DND-41 (cell line): ENCODE results near the gene KRTAP1-1.

Source experiments
- CTCF ChIP-seq: IDR thresholded peaks from 2 replicates; pipeline ENCODE4 v1.5.1; 2012; ENCODE audit warnings: borderline replicate concordance, low read length, moderate library complexity, mild to moderate bottlenecking; ENCODE audit not compliant: poor library complexity, severe bottlenecking; ENCODE audit errors: extremely low read depth
- EZH2 ChIP-seq: IDR thresholded peaks from 3 replicates; pipeline ENCODE4 v1.6.1; 2012; ENCODE audit warnings: borderline replicate concordance, low read depth, mild to moderate bottlenecking, moderate library complexity, low read length, inconsistent platforms; ENCODE audit not compliant: severe bottlenecking

GRCh38 chr17:41016578-41017215 is 24.6 kb downstream of the KRTAP1-1 start:
- TF ChIP-seq CTCF (no peak), EZH2 (no peak)
